HG03064 (cell line): ENCODE measurements around the gene MYH14.
"Not testable (repeated sequence)": the region's sequence is repeated elsewhere in the genome, so short reads cannot be mapped to it uniquely, and the experiment has no call there.

ENCODE experiments used
- ATAC-seq: cut with Tn5 transposase; IDR thresholded peaks from one replicate; pipeline ENCODE4 v1.9.1; 2021; ENCODE audit warnings: low read depth; ENCODE audit not compliant: unreplicated experiment

The MYH14 gene

GRCh38 chr19:50328873-50329145 lies 125.4 kb downstream of the MYH14 start:
- no peak for ATAC-seq

- no peak for ATAC-seq
Observed at GRCh38 chr19:50329146-50329925, 125.9 kb downstream of the MYH14 start, which contains the start of gene KCNC3. Gene KCNC3, minus strand, starts transcription at chr19:50329377. Its CDS starts 295 bp downstream, at chr19:50329082.

- not testable (repeated sequence) for ATAC-seq
Observed at GRCh38 chr19:50329926-50330294, 126.5 kb downstream of the MYH14 start.

GRCh38 chr19:50330365-50331078 lies 127.1 kb downstream of the MYH14 start:
- ATAC-seq = no peak

- no peak for ATAC-seq
Observed at GRCh38 chr19:50331221-50331993, 128.0 kb downstream of the MYH14 start.

- ATAC-seq = no peak
Observed at GRCh38 chr19:50331994-50332243, 128.5 kb downstream of the MYH14 start.

GRCh38 chr19:50332244-50333038 lies 129.0 kb downstream of the MYH14 start:
- ATAC-seq = no peak

GRCh38 chr19:50333235-50333736 lies 129.9 kb downstream of the MYH14 start:
- peak; percentile 46 for ATAC-seq

- ATAC-seq = peak; percentile 15
Observed at GRCh38 chr19:50333737-50334617, 130.6 kb downstream of the MYH14 start.

GRCh38 chr19:50334741-50335421 lies 131.5 kb downstream of the MYH14 start:
- no peak for ATAC-seq

GRCh38 chr19:50337031-50337430 lies 133.6 kb downstream of the MYH14 start:
- ATAC-seq = not testable (repeated sequence)

- ATAC-seq = no peak
Observed at GRCh38 chr19:50340331-50340730, 136.9 kb downstream of the MYH14 start.

- ATAC-seq = no peak
Observed at GRCh38 chr19:50341091-50341564, 137.7 kb downstream of the MYH14 start.

- ATAC-seq = no peak
Observed at GRCh38 chr19:50344661-50345318, 141.4 kb downstream of the MYH14 start.

- ATAC-seq = not testable (repeated sequence)
Observed at GRCh38 chr19:50347089-50347581, 143.7 kb downstream of the MYH14 start.

GRCh38 chr19:50349277-50350057 lies 146.0 kb downstream of the MYH14 start:
- ATAC-seq = no peak

GRCh38 chr19:50352242-50352641 lies 148.8 kb downstream of the MYH14 start:
- ATAC-seq = no peak
